SKM-1 (cell line): ENCODE results near the gene GCNA.

Experiments used
- DNase-seq: peaks from one replicate; lab custom pipeline; 2025; ENCODE audit not compliant: unreplicated experiment; lab: John Stamatoyannopoulos, UW

GCNA gene

GRCh38 chrX:71612256-71612655, 34.0 kb downstream of the GCNA start:
- DNase-seq: no peak

- DNase-seq: no peak
Observed at GRCh38 chrX:71615056-71615455, 36.8 kb downstream of the GCNA start.

- DNase-seq: no peak
Observed at GRCh38 chrX:71615954-71616353, 37.7 kb downstream of the GCNA start.

GRCh38 chrX:71616672-71617529, 38.7 kb downstream of the GCNA start:
- DNase-seq: no peak

GRCh38 chrX:71617742-71618141, 39.5 kb downstream of the GCNA start:
- no peak for DNase-seq

GRCh38 chrX:71618303-71618721, 40.1 kb downstream of the GCNA start, which contains the start of gene CXCR3:
CXCR3 (minus strand) TSS chrX:71618511; CDS start chrX:71618449, 62 bp downstream.
- peak; percentile 42 for DNase-seq

- no peak for DNase-seq
Observed at GRCh38 chrX:71618787-71619186, 40.5 kb downstream of the GCNA start.

- DNase-seq: peak; percentile 1
Observed at GRCh38 chrX:71619193-71619592, 41.0 kb downstream of the GCNA start.

- no peak for DNase-seq
Observed at GRCh38 chrX:71619986-71620385, 41.7 kb downstream of the GCNA start.

- no peak for DNase-seq
Observed at GRCh38 chrX:71621603-71622002, 43.4 kb downstream of the GCNA start.

- DNase-seq: no peak
Observed at GRCh38 chrX:71622032-71622575, 43.9 kb downstream of the GCNA start.

- no peak for DNase-seq
Observed at GRCh38 chrX:71622576-71623450, 44.6 kb downstream of the GCNA start.

- DNase-seq: no peak
Observed at GRCh38 chrX:71623714-71624113, 45.5 kb downstream of the GCNA start.

GRCh38 chrX:71625471-71625870, 47.2 kb downstream of the GCNA start:
- no peak for DNase-seq

- DNase-seq: no peak
Observed at GRCh38 chrX:71626576-71626975, 48.3 kb downstream of the GCNA start.

- no peak for DNase-seq
Observed at GRCh38 chrX:71627588-71628404, 49.6 kb downstream of the GCNA start.

GRCh38 chrX:71629467-71629866, 51.2 kb downstream of the GCNA start:
- DNase-seq: no peak

GRCh38 chrX:71632923-71633657, 54.9 kb downstream of the GCNA start:
- no peak for DNase-seq

- no peak for DNase-seq
Observed at GRCh38 chrX:71634366-71634765, 56.1 kb downstream of the GCNA start.
